ACC112 (cell line): ENCODE measurements around the gene CST5.
"Not testable (repeated sequence)": the region's sequence is repeated elsewhere in the genome, so short reads cannot be mapped to it uniquely, and the experiment has no call there.

Experiments
- H2AFZ ChIP-seq: fragments of 200-600 bp; sonication (generic); one replicate; pipeline ENCODE4 v1.6.0; 2017; ENCODE audit warnings: antibody characterized with exemption, low read length; ENCODE audit not compliant: unreplicated experiment
- H3K27ac ChIP-seq: fragments of 200-600 bp; sonication (generic); 2 replicates; pipeline ENCODE4 v1.5.1; 2014; ENCODE audit warnings: low read depth, mild to moderate bottlenecking, antibody characterized with exemption, low read length, moderate library complexity
- H3K27me3 ChIP-seq: fragments of 200-600 bp; sonication (generic); 2 replicates; pipeline ENCODE4 v1.6.1; 2014; ENCODE audit warnings: mild to moderate bottlenecking, antibody characterized with exemption, low read length, moderate library complexity, mixed read lengths; ENCODE audit not compliant: insufficient read depth
- H3K36me3 ChIP-seq: fragments of 200-600 bp; sonication (generic); 2 replicates; pipeline ENCODE4 v1.6.1; 2016; ENCODE audit warnings: mild to moderate bottlenecking, antibody characterized with exemption, low read length, moderate library complexity, mixed read lengths; ENCODE audit not compliant: insufficient read depth
- H3K4me1 ChIP-seq: fragments of 200-600 bp; sonication (generic); one replicate; pipeline ENCODE4 v1.6.1; 2016; ENCODE audit warnings: low read length, mixed read lengths; ENCODE audit not compliant: insufficient read depth, unreplicated experiment, control insufficient read depth
- H3K4me3 ChIP-seq: fragments of 200-600 bp; sonication (generic); 2 replicates; pipeline ENCODE4 v1.5.1; 2014; ENCODE audit warnings: mild to moderate bottlenecking, low read depth, low read length
- H3K79me2 ChIP-seq: fragments of 200-600 bp; sonication (generic); one replicate; pipeline ENCODE4 v1.6.0; 2016; ENCODE audit warnings: low read length; ENCODE audit not compliant: control insufficient read depth, unreplicated experiment, insufficient read depth

The CST5 gene

GRCh38 chr20:23835716-23836115, 43.8 kb downstream of the CST5 start:
- Histone ChIP-seq H3K4me1 (peaks cover 15% of the 10 kb centered on the region), H3K79me2 (no peaks in the 10 kb centered on the region)

GRCh38 chr20:23832775-23833513, 46.6 kb downstream of the CST5 start:
- Histone ChIP-seq H3K27me3 (peaks cover 6% of the 10 kb centered on the region; the same call in 1 of the 2 replicates), H3K27ac (no peak overlapping the region), H2AFZ (no peak overlapping the region), H3K36me3 (no peaks in the 10 kb centered on the region), H3K4me3 (no peak overlapping the region), H3K4me1 (peaks cover 15% of the 10 kb centered on the region), H3K79me2 (no peaks in the 10 kb centered on the region)

More at GRCh38 chr20:23835716-23836115, 43.8 kb downstream of the CST5 start:
- peaks cover 6% of the 10 kb centered on the region; the same call in 1 of the 2 replicates for H3K27me3 ChIP-seq
- H3K27ac ChIP-seq = no peak overlapping the region
- no peak overlapping the region for H2AFZ ChIP-seq
- H3K4me3 ChIP-seq = no peak overlapping the region
- no peaks in the 10 kb centered on the region for H3K36me3 ChIP-seq

GRCh38 chr20:23831961-23832360, 47.6 kb downstream of the CST5 start:
- not testable (repeated sequence) for H2AFZ ChIP-seq, H3K4me3 ChIP-seq, H3K79me2 ChIP-seq, H3K27me3 ChIP-seq, H3K27ac ChIP-seq, H3K36me3 ChIP-seq
- H3K4me1 ChIP-seq = peaks cover 18% of the 10 kb centered on the region

- no peaks in the 10 kb centered on the region for H3K36me3 ChIP-seq
- no peak within 1 kb of the TSS for H3K27ac ChIP-seq
- H3K27me3 ChIP-seq = no peaks in the 10 kb centered on the region
- H3K4me3 ChIP-seq = no peak within 1 kb of the TSS
- H2AFZ ChIP-seq = no peak within 1 kb of the TSS
- H3K4me1 ChIP-seq = peaks cover 16% of the 10 kb centered on the region
- H3K79me2 ChIP-seq = no peaks in the 10 kb centered on the region
These were observed 53.0 kb downstream of the CST5 start, which contains the start of gene CST2 for GRCh38 chr20:23826541-23827021. CST2 (minus strand) TSS chr20:23826729; CDS start chr20:23826660, 69 bp downstream.
